Cortex of kidney (tissue), 1 donor: ENCODE results near the gene SASH1.

Experiments used
- DNase-seq: peaks from one replicate; lab custom pipeline; 2025; lab: John Stamatoyannopoulos, UW

The SASH1 gene

DNA sequence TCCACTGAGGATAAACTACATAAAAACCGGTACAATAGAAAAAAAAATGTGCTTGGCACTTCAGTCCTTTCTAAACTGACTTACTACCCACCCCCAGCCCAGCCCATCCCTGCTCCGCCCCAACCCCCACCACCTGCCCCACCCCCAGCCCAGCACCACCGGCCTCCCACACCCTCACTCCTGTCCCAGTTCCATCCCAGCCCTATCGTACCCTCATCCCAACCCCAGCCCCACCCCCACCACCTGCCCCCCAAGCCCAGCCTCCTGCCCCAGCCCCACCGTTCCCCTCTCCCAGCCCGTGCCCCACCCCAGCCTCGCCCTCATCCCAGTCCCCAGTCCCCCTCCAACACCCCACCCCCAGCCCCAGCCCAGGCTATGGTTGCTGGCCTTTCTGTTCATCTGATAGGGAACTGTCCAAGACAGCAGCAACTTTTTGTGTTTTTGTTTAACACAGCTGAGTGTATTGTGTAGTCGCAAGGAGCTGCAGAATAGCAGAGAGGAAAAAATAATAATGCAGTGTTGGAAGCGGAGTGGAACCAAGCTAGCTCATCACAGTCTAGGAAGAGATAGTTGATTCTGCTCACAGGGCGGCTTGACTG is 61.9 kb downstream of the SASH1 start:
- DNase-seq = no peak

DNA sequence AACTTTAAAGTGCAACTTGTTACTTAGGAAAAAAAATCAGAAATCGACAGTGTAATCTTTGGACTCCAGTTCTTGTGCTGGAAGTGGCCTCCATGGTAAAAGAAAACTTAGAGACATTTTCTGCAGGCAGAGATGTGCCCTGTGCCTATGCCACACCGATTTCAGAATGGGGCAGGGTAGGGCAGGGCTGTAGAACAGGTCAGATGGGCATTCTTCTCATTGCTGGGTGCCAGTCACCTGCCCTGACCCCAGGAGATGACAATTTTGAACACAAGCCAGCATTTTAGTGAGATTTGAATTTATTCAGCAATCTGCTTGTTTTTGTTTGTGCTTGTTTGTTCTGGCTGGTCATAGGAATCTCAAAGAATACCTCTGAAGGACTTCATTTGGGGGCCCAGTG is 63.3 kb downstream of the SASH1 start:
- DNase-seq = no peak

DNA sequence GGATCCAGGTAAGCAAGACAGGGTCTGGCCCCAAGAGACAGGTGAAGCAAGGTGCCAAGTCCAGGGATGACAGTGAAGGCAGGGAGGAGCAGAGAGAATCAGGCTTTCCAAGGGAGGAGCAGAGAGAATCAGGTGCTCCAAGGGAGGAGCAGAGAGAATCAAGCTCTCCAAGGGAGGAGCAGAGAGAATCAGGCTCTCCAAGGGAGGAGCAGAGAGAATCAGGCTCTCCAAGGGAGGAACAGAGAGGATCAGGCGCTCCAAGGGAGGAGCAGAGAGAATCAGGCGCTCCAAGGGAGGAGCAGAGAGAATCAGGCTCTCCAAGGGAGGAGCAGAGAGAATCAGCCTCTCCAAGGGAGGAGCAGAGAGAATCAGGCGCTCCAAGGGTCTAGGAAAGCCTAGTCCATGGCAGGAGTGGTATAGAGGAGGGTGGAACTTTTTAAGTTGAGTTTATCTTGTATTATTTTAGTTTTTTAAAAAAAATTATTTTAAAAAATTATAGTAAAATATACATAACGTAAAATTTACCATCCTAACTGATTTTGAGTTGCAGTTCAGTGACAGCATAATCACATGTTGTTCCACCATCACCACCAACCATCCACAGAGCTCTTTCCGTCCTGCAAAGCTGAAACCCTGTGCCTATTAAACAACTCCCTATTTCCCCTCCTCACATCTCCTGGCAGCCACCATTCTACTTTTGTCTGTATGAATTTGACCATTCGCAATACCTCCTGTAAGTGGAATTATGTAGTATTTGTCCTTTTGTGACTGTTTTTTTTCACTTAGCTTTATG is 64.1 kb downstream of the SASH1 start:
- DNase-seq = no peak

DNA sequence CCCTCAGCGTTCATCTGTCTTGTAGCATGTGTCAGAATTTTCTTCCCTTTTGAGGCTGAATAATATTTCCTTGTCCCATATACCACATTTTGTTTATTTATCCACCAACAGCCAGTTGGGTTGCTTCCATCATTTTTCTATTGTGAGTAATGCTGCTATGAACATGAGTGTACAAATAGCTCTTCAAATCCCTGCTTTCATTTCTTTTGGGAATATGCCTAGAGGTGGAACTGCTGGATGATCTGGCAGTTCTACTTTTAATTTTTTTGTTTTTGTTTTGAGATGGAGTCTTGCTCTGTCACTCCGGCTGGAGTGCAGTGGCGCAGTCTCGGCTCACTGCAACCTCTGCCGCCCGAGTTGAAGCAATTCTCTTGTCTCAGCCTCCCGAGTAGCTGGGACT is 64.7 kb downstream of the SASH1 start:
- DNase-seq = no peak

DNA sequence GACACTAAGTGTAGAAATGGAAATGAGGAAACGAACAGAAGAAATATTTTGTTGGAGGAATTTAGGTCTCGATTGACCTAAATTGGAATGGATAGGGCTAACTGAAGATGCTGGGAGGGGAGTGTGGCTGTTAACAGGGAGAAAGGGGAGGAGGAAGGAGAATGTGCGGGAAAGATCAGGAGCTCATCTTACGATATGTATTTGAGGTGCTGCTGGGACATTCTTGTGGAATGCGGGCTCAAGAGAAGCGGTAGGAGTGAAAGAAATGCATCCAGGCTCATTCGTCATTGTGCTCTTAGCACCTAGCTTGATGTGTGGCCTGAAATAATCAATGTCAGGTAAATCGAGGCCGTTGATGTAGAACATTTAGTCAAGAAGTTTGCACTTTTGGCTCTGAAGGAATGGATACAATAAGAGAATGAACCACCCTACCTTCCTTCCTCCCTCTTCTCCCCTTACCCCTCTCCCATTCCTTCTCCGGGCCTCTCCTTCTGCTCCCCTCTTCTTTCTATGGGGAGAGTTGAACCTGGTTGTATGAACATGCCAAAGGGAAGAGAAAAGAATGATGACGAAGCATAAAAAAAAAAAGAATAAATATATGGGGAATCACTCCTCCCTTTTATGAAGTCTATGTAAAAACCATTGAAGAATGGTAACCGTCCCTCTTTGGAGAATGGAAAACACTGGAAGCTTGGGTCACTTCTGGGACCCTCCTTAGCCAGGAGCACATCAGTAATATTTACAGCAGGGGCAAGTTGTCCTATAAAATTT is 70.9 kb downstream of the SASH1 start:
- no peak for DNase-seq

DNA sequence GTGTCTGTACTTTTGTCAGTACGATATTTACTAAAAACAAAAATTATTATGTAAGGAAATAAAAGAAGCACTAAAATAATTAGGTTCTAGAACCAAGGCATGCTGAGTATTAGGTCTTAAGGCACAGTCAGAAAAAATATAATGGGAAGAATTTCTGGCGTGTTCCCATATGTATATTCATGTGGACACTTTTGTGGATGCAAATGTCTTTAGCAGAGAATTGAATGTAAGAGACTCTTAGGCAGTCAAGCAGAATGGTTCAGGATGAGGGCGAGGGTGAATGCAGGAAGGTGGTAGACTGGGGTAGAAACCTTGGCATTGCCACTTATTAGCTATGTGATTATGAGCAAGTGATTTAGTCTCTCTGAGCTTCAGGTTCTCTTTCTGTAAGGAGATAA is 71.5 kb downstream of the SASH1 start:
- no peak for DNase-seq

DNA sequence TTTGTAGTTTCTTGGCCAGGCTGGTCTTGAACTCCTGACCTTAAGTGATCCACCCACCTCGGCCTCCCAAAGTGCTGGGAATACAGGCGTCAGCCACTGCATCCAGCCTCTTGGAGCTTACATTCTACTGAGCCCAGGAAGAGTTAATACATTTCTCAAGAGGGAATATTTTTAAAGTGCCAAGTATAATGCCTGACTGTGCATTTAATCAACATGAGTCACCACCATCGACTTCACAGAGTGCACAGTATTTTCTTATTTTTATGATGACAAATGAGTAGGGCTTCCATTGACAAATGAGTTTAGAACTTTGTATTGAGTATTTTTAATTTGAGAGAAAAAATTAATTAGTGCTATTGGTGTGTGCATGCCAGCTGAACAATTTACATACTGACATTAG is 72.2 kb downstream of the SASH1 start:
- DNase-seq = no peak

DNA sequence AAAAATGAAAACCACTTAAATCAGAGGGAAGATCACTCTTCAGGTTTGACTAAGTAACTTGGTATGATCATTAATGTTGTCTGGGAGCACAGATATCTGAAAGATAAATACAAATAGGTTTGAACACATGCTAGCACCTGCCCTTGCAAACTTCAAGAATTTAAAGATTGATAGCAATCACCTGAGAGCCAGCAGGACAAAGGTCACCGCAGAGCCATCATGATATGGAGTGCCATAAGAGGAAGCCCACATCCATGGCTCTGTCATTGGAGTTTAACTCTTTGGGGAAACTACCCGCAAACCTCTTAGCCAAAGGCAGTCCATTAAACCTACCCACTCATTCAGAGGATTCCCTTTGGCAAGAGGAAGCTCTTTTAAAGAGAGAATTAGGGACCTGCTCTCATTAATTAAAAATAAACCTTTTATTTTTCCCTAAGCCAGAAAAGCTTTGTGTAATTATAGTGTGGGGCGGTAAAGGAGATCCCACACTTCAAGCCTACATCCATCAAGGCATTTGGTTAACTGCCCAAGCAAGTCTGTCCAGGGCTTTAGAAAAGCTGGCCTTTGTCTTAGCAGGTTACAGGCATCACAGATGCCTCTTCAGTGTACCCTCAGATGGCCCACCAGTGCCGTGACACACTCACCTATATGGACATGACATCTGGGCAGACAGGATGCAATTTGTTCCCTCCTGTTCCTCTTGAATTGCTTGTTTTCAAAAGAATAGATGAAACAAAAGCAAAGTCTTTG is 73.0 kb downstream of the SASH1 start:
- DNase-seq = no peak

DNA sequence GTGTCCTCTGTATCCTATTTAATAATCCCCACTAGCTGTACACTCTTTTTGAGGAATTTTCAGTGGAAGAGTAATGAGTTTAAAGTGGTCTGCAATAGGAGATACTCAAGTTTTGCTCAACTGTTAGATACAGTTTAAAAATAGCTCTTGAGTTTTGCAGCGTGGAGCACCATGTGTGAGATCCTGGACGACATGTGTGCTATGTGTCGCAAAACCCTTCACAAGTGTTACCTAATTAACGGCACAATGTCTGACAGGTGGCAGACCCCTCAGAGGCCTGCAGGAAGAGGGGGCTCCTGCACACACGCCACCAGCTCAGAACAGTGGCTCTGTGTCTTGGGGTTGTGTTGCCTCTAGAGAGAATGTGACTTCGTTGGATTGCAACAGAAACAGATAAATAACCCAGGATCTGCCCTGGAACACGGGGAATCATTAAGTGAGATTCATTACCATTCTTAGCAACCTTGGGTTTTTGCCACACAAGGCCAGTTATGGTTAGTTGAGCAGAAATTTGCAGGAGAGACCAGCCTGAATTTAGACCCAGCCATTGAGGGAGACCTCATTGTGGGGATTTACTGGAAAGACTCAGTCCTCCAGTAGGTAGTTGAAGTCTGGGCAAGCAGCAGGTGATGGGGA is 73.8 kb downstream of the SASH1 start:
- DNase-seq = no peak

DNA sequence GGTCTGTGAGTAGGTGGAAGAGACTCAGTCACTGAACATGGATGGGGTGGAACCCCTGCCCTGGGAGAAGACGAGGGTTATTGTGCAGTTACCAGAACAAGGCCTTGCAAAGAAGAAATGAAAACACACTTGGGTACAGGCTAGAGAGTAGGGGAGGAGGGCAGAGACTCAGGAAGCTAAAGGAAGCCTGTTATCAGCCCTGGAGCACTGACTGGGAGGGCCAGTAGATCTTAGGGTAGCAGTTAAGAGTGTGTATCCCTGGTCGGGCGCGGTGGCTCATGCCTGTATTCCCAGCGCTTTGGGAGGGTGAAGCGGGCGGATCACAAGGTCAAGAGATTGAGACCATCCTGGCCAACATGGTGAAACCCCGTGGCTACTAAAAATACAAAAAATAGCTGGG is 74.4 kb downstream of the SASH1 start:
- DNase-seq = no peak

DNA sequence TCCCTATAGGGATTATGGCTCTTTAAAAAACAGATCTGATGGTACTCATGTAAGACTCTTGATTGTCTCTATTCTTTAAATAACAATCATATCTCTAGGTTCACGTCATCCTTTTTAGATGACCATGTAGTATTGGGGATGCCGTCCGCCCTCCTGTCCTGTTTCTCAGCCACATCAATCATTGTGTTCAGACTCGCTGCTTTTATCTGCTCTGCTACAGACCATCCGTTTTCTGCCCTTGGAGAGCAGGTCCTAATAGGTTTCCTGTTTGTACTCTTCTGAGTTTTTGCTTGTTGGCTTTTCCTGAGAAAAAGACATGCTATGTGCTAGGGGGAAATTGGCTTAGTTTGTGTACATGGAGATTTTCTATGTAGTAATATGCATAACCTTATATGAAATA is 76.8 kb downstream of the SASH1 start:
- no peak for DNase-seq

DNA sequence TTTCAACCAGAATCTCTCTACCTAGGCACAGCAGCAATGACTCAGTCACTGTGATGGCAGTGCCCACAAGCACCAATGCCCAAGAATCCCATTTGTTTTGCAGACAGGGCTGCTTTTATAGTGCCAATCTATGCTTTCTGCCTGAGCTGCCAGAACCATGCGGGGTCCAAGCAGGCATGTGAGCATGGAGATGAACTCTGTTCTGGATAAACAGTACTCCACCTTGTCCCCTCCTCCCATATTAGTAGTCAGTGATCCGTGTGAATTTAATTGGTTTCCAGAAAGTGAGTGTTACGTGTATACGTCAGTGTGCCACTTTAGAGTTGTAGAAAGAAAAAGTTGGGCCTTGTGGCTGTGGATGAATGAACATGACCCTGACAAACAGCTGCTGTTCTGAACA is 79.4 kb downstream of the SASH1 start:
- no peak for DNase-seq

DNA sequence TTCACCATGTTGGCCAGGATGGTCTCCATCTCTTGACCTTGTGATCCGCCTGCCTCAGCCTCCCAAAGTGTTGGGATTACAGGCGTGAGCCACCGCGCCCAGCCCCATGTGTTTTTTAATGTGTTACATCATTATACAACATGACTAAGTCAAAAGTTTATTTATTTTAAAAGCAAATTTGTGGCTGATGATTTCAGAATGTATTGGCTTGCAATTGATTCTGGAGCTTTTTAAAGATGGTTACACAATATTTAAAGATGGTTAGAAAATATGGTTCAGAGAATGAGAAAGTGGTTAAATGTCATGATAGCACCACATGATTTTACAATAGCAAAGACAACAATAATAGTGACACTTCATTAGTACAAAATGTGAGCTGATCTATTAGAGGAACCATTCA is 80.5 kb downstream of the SASH1 start:
- no peak for DNase-seq

DNA sequence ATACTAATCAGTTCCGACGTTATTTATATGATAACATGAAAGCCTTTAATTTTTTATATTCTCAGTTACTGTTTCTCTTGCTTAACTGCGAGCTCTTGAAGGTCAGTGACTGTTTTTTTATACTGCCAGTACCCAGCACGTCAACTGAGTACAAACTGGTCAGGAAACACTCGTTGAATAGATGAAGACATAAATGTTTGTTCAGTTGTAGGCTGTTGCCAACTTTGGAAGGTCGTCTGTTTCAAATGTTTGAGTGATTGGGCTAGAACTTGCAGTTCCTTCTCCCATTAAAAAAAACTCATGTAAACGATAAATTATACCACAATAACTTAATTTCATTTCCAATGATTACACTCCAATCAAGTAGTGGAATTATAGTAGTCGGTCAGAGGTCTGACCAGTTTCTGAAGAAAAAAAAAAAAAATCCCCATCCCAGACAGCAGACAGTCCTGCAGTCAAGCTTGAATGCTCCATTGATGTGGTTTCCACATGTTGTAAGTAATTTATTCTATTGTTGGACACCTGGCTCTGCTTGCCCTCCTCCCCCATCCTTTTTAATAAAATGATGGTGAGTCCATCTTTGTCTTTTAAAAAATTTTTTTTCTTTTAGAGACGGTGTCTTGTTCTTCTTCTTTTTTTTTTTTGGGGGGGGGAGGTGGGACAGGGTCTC is 81.1 kb downstream of the SASH1 start:
- no peak for DNase-seq

DNA sequence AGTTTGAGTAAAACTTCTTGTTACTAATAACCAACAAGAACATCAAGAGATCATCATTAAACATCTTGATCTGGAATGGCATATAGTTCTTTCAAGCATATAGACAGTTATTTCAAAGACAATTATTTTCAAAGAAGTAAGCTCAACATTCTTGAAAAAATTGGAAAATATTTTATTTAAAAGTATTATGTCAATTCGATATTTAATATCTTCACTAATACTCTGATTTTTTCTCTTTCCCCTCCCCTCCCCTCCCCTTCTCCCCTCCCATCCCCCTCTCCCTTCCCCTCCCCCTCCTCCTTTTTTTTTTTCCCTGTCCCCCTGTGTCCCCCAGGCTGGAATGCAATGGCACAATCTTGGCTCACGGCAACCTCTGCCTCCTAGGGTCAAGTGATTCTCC is 82.8 kb downstream of the SASH1 start:
- no peak for DNase-seq

DNA sequence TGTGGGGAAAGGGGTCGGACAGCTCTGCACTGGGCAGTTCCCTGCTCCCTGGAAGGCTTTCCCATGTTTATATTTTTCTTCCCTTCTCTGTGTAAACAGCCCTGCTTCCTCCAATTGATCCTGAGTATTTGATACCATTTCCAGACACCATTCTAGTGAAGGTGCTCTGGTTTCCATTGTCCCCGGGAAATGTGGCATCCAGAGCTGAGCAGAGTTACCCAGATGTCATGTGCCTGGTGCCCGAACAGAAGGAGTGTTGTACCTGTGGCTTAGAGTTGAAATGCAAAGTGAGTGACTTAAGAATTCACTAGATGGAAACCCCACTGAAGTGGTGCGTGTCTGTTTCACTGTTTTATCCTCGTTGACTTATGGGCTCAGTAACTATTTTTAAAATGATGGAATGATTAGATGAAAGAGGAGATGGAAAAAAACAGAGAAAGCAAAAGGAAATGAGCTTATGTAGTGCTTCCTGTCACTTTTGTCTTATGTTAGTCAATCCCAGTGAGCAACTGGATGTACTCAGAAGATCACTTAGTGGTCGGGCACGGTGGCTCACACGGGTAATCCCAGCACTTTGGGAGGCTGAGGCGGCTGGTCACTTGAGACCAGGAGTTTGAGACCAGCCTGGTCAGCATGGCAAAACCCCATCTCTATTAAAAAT is 83.8 kb downstream of the SASH1 start:
- no peak for DNase-seq

DNA sequence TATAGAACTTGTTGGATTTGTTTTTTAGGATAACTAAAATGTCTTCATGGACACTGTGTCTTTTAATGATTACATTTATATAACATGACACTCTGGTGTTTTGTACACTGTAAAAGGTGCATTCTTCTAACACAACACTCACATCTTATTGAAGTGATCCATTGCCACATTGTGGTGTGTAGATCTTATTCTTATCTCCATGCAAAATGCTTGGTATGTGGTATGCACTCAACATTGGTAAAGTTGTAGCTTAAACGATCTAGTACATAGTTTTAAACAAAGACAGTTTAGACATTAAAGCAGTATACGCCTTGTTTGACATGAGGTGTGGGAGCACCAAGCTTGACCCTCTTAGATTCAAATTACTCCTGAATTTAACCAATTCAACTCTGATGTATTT is 84.7 kb downstream of the SASH1 start:
- DNase-seq = no peak

DNA sequence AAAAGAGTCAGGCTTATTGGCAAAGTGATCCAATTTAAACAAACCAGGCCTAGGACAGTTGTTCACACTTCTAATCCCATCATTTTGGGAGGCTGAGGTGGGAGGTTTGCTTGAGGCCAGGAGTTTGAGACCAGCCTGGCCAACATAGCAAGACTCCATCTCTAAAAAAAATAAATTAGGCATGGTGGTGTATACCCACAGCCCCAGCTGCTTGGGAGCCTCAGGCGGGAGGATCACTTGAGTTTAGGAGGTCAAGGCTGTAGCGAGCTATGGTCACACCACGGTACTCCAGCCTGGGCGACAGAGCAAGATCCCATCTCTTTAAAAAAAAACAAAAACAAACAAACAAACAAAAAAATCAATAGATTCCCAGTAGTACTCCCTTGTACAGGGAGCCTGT is 86.8 kb downstream of the SASH1 start:
- DNase-seq = no peak

DNA sequence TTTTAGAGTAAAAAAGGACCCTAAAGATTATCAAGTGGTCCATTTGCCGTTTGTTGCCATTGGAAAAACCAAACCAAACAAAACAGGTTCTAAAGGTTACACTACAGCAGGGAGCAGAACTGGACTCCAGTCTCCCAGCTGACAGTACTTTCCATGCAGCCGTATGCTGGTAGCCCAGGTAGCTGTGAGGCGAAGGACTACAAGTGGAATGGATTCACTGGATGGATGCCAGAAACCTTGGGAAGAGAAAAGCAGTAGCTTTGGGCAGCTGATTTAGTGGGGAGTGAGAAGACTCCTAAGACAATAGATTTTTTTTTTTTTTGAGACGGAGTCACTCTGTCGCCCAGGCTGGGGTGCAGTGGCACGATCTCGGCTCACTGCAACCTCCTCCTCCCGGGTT is 88.3 kb downstream of the SASH1 start:
- DNase-seq = no peak

DNA sequence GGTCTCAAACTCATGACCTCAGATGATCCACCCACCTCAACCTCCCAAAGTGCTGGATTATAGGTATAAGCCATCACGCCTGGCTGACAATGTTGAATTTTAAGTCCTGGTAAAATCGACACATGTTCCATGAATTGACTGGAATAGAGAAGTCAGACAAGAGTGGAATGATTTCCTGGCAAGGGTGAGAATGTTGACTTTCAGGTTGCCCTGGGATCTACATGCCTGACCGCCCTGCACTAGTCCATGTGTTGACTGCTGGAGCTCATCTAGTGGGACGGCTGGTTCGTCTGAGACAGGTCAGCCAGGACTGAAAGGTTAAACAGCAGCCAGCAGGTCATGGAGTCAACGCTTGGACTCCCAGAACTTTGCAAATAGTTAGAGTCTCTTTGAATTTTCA is 88.8 kb downstream of the SASH1 start:
- DNase-seq = no peak

DNA sequence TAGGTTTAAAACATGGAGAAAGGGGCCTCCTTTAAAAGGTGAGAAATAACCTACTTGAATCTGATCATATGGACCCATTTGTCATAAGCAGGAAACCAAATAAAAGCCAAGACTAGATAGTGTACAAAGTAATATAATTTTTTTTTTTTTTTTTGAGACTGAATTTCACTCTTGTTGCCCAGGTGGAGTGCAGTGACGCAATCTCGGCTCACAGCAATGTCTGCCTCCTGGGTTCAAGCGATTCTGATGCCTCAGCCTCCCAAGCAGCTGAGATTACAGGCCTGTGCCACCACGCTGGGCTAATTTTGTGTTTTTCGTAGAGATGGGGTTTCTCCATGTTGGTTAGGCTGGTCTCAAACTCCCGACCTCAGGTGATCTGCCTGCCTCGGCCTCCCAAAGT is 89.2 kb downstream of the SASH1 start:
- no peak for DNase-seq
